Gastroesophageal sphincter (tissue), 3 donors: Measurements from ENCODE around the gene IARS2.

Experiments
- CTCF ChIP-seq, 4 experiments: fragments of 200-600 bp in 2 of 4; fragments of 450-650 bp in 2 of 4; sonication (generic) in 1 of 4; IDR thresholded peaks; one replicate each; pipeline ENCODE4 v1.5.1; 2017 to 2019; ENCODE audit warnings: antibody characterized with exemption in 4 of 4, mild to moderate bottlenecking in 2 of 4, moderate library complexity in 2 of 4
- EP300 ChIP-seq: sonication (generic); formaldehyde crosslinking; IDR thresholded peaks from one replicate; pipeline ENCODE4 v1.6.1; 2017; ENCODE audit warnings: antibody characterized with exemption, mild to moderate bottlenecking
- POLR2AphosphoS5 ChIP-seq: sonication (generic); formaldehyde crosslinking; IDR thresholded peaks from one replicate; pipeline ENCODE4 v1.6.1; 2017; ENCODE audit warnings: antibody characterized with exemption

DNA sequence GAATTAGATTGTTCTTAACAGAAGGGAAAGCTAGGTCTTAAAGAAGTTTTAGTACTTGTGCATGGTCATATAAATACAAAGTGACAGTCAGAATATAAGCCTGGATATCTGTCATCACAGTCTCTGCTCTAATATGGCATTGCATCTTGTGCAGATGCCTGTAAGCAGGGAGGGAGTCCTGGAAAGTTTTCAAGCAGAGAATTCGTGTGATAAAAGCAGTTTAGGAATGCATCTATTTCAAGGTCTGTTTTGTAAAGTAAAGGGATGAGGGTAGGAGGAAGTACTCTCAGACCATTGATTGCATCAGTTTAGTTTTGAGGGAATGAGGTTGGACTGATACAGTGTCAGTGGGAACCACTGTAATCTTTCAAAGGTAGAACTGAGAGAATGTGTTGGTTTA is 30.6 kb downstream of the IARS2 start:
- no peak for TF ChIP-seq CTCF (IDR thresholded peaks at IDR 0.05)
- no peak for TF ChIP-seq EP300
- no peak for TF ChIP-seq POLR2AphosphoS5
